Left lobe of liver (tissue), 2 donors: Measurements from ENCODE around the gene CFLAR. TPM values are rescaled to one million over a fixed set of nuclear protein-coding genes. Genes with fewer than 3 reads are reported as not detected.
A peak's percentile ranks its signal among the peaks of the same experiment; 100 is the strongest.

Experiments
- ATAC-seq: fragments of 200-7000 bp; cut with Tn5 transposase; one replicate; pipeline ENCODE4 v1.9.1; 2020; ENCODE audit warnings: mild to moderate bottlenecking, moderate library complexity
- DNase-seq: peaks from one replicate; pipeline ENCODE4 v3.0.0-alpha.2; 2020; ENCODE audit warnings: low spot score
- total RNA-seq: library from RNA; stranded (reverse); gene quantifications from one replicate; pipeline ENCODE4 v1.2.1, GENCODE V29; 2021
- donor health status: DM: no; HTN: no; CAD: no; lungs with moderate emphysema.
- donor health status: DM: no; HTN: yes; CAD: no.

The CFLAR gene
- total RNA-seq, 1 donor from 2014 or later, result 73.7 TPM

- DNase-seq (no peak), ATAC-seq (no peak)
Measured at GRCh38 chr2:201205515-201205849, 89.5 kb downstream of the CFLAR start.

- DNase-seq (no peak), ATAC-seq (peak; percentile 45)
Measured at GRCh38 chr2:201208563-201209252, 92.7 kb downstream of the CFLAR start.

DNA sequence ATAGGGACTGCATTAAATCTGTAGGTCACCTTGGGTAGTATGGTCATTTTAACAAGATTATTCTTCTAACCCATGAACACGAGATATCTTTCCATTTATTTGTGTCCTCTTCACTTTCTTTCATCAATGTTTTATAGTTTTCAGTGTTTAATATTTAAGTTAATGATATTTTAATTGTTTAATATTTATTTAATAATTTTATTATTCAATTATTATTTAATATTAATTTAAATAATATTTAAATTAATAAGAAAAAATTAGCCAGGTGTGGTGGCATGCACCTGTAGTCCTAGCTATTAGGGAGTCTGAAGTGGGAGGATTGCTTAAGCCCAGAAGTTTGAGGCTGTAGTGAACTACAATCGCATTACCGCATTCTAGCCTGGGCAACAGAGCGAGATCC lies 100.0 kb downstream of the CFLAR start:
- ATAC-seq (no peak), DNase-seq (no peak)

- no peak for ATAC-seq
- no peak for DNase-seq
Measured at GRCh38 chr2:201216918-201217317, 101.0 kb downstream of the CFLAR start.

GRCh38 chr2:201218780-201219179 lies 102.8 kb downstream of the CFLAR start:
- DNase-seq (no peak), ATAC-seq (no peak)

DNA sequence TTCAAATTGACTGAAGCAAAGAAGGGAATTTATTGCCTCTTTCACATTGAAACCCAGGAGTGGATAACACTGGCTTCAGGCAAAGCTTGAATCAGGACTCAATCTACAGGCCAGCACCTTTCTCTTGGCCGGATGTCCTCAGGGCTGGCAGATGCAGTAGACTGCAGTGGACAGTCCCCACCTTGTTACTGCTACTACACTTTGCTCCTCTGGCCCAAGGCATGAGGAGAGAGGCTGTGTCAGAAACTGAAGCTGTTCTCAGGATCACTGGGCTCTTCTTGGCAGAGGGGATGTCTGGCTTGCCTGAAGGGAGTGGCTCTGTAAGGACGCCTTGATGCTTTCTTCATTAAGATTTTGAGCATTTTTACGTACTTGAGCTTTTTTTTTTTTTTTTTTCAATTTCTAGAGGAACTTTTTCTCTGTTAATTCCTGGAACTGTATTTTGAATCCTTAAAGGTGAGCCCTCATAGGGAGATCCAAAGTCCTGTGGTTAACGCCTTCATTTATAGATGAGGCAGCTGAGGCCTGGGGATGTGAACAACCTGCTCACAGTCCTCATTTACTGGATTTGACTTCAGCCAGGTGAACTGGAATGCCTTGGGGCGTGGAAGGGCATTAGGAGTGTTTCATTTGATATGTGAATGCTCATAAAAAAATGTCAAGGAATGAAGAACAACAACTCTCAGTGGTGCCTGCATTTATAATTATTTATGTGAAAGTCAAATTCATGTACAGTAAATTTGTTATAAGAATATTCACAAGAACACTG lies 103.5 kb downstream of the CFLAR start:
- DNase-seq (peak; percentile 33), ATAC-seq (no peak)

DNA sequence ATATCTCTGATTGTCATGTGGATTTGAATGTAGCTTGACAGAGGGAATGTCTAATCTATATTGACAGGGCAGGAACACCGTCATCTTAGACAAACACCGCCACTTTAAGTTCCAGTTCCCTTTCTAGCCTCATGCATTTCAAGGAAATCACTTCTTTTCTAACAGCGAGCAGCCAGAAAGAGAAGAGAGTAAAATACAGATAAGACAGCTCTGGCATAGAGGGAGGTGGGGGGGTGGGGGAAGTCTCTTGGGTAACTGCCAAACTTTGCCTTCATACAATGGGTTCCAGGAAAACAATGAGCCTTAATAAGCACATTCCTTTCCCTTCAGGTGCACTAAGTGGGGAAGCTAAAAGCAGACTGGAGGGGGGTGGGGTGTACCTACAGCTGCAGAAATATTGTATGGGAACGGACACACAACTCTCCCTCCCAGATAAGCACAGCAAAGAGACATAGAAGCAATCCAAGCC lies 104.2 kb downstream of the CFLAR start:
- ATAC-seq (peak; percentile 19), DNase-seq (no peak)

- DNase-seq, result peak; percentile 6
- peak; percentile 50 for ATAC-seq
Measured at GRCh38 chr2:201223089-201224073, 107.4 kb downstream of the CFLAR start.

Other genes with a start within 250 kb of the CFLAR start
- 19.3 TPM for gene PPIL3, start 227.1 kb upstream of the CFLAR start, total RNA-seq
- 11.6 TPM for gene NIF3L1, start 226.8 kb upstream of the CFLAR start, total RNA-seq
- 8.2 TPM for gene ORC2, start 152.5 kb upstream of the CFLAR start, total RNA-seq
- gene HYCC2, start 44.5 kb upstream of the CFLAR start, total RNA-seq, result 12.1 TPM
- 51.8 TPM for gene NDUFB3, start 44.2 kb upstream of the CFLAR start, total RNA-seq
- 5.4 TPM for gene CASP10, start 67.0 kb downstream of the CFLAR start, total RNA-seq
- 7.6 TPM for gene CASP8, start 144.4 kb downstream of the CFLAR start, total RNA-seq
- 0.55 TPM for gene FLACC1, start 241.2 kb downstream of the CFLAR start, total RNA-seq